ENCODE measurements around the gene VMO1. TPM values are rescaled to one million over a fixed set of nuclear protein-coding genes. Genes with fewer than 3 reads are reported as not detected.

The VMO1 gene
- total and polyA plus RNA-seq, 9 of the 15 experiments (the other 6 are each of a cell fraction or from before 2014, with no cell fraction given), result 0.31 TPM; not detected in 8

GRCh38 chr17:4743216-4743615 is 42.9 kb downstream of the VMO1 start:
- DNase-seq (ENCODE audit: extremely low read depth in 1 of 4, low spot score in 3 of 4), result no peak
- no peaks in the 10 kb centered on the region for H3K9me3 ChIP-seq (replicated peaks; ENCODE audit: control insufficient read depth, insufficient read depth, low read depth, low read length)
- no peak for ATAC-seq
- no peak for FAIRE-seq
- no peaks in the 10 kb centered on the region for H3K9me1 ChIP-seq (ENCODE audit: control insufficient read depth, insufficient read depth, low read length)
- H3K4me2 ChIP-seq (ENCODE audit: insufficient read depth, low read length), result no peak overlapping the region
- in situ Hi-C loops (cut with MboI) (no loop called here), intact Hi-C loops (cut with micrococcal nuclease) (no loop called here)
- no peak overlapping the region for H2AFZ ChIP-seq (ENCODE audit: low read depth, low read length)
- H3K4me3 ChIP-seq, result no peak overlapping the region
- H3K79me2 ChIP-seq (ENCODE audit: control insufficient read depth, insufficient read depth, low read length), result no peaks in the 10 kb centered on the region
- WGBS (ENCODE audit: insufficient coverage, low coverage, missing lambda C conversion rate), result 60% methylated on average over 1 of the region's 8 CpGs
- peaks cover 0 to 25% of the 10 kb centered on the region in 2 experiments; a peak in 2 of 5 replicates for H3K4me1 ChIP-seq (replicated peaks in 1 of 2; ENCODE audit: control insufficient read depth in 2 of 2, insufficient read depth in 2 of 2, low read length in 2 of 2)
- BruUV-seq (replicated peaks), result no TSS peak
- H3K36me3 ChIP-seq (ENCODE audit: control insufficient read depth, insufficient read depth, low read length), result no peaks in the 10 kb centered on the region
- peaks cover 15 to 50% of the 10 kb centered on the region in 2 experiments for H3K27me3 ChIP-seq (ENCODE audit: control insufficient read depth in 2 of 2, insufficient read depth in 2 of 2, low read length in 2 of 2)
- no peak overlapping the region; a peak in 1 of 4 replicates for H3K9ac ChIP-seq (ENCODE audit: insufficient read depth in 1 of 2, low read depth in 2 of 2, low read length in 2 of 2)
- ChIA-PET CTCF (ENCODE audit: low intra/inter-chr PET ratio) (no interaction called here), POLR2A (interaction anchor here (0.5 to 0.6 kb wide), 2 partner anchors 46 to 171 kb away, joined by 3 to 5 read pairs; no protein-coding TSS in a partner anchor)
- H3K27ac ChIP-seq (ENCODE audit: extremely low read depth, low read depth, low read length), result no peak overlapping the region
- TF ChIP-seq CHCHD3 (CRISPR knock-in tag; IDR thresholded peaks at IDR 0.05), result no peak
- no peak for TF ChIP-seq ZNF316 (IDR thresholded peaks at IDR 0.05)
- no peak for TF ChIP-seq CTBP1 (IDR thresholded peaks at IDR 0.05; ENCODE audit: borderline replicate concordance)
- TF ChIP-seq MTF1 (CRISPR knock-in tag; IDR thresholded peaks at IDR 0.05; ENCODE audit: borderline replicate concordance), result no peak
- no peak for TF ChIP-seq NR4A1 (CRISPR knock-in tag; IDR thresholded peaks at IDR 0.05)
- no peak for TF ChIP-seq NR4A1 (tag; IDR thresholded peaks at IDR 0.05)
- no peak for TF ChIP-seq ZNF780A (CRISPR knock-in tag; IDR thresholded peaks at IDR 0.05)
- TF ChIP-seq ATF3 (IDR thresholded peaks at IDR 0.05), result no peak
- TF ChIP-seq ATF3 (CRISPR knock-in tag; conservative IDR thresholded peaks at IDR 0.05), result no peak
- TF ChIP-seq ZNF277 (CRISPR knock-in tag; IDR thresholded peaks at IDR 0.05; ENCODE audit: borderline replicate concordance), result no peak
- no peak for TF ChIP-seq KLF1 (tag; IDR thresholded peaks at IDR 0.05)
- TF ChIP-seq PTRF (tag; IDR thresholded peaks at IDR 0.05), result no peak
- H4K20me1 ChIP-seq (replicated peaks; ENCODE audit: control insufficient read depth, insufficient read depth, low read length), result no peaks in the 10 kb centered on the region
